BLaER1 (cell line): Measurements from ENCODE around the gene PKIB.
A peak's percentile ranks its signal among the peaks of the same experiment; 100 is the strongest.
"Not testable (repeated sequence)": the region's sequence is repeated elsewhere in the genome, so short reads cannot be mapped to it uniquely, and the experiment has no call there.

Source experiments
- H3K27ac ChIP-seq: shearing (Covaris generic); formaldehyde crosslinking; 2 replicates; pipeline ENCODE4 v1.8.1; 2022
- H3K27me3 ChIP-seq: shearing (Covaris generic); formaldehyde crosslinking; 2 replicates; pipeline ENCODE4 v1.8.1; 2022
- H3K36me3 ChIP-seq: shearing (Covaris generic); formaldehyde crosslinking; 2 replicates; pipeline ENCODE4 v1.8.1; 2022
- H3K4me1 ChIP-seq: shearing (Covaris generic); formaldehyde crosslinking; 2 replicates; pipeline ENCODE4 v1.8.1; 2022
- H3K4me2 ChIP-seq: shearing (Covaris generic); formaldehyde crosslinking; 2 replicates; pipeline ENCODE4 v1.8.1; 2022
- H3K4me3 ChIP-seq: shearing (Covaris generic); formaldehyde crosslinking; 2 replicates; pipeline ENCODE4 v1.8.1; 2022
- H3K9ac ChIP-seq: shearing (Covaris generic); formaldehyde crosslinking; 2 replicates; pipeline ENCODE4 v1.8.1; 2022
- H3K9me3 ChIP-seq: shearing (Covaris generic); formaldehyde crosslinking; 2 replicates; pipeline ENCODE4 v1.8.1; 2022
- H4K20me1 ChIP-seq: shearing (Covaris generic); formaldehyde crosslinking; 2 replicates; pipeline ENCODE4 v1.8.1; 2022
- Cebpa-rat ChIP-seq: shearing (Covaris generic); IDR thresholded peaks from 2 replicates; pipeline ENCODE4 v1.8.1; 2022

PKIB gene

GRCh38 chr6:122578961-122579360 is 31.2 kb upstream of the PKIB start:
- H4K20me1 ChIP-seq: no peaks in the 10 kb centered on the region
- no peak for TF ChIP-seq Cebpa-rat
- H3K9ac ChIP-seq: no peak overlapping the region
- no peak overlapping the region for H3K4me2 ChIP-seq
- H3K9me3 ChIP-seq: 0 out of 2 replicates have a peak, but pooled peaks cover 4% of the 10 kb centered on the region
- H3K27ac ChIP-seq: no peak overlapping the region
- no peaks in the 10 kb centered on the region for H3K4me1 ChIP-seq
- H3K4me3 ChIP-seq: no peak overlapping the region
- no peaks in the 10 kb centered on the region for H3K27me3 ChIP-seq
- H3K36me3 ChIP-seq: no peaks in the 10 kb centered on the region

GRCh38 chr6:122580737-122581136 is 29.5 kb upstream of the PKIB start:
- Histone ChIP-seq H3K9ac (no peak overlapping the region), H3K4me1 (no peaks in the 10 kb centered on the region), H3K9me3 (no peaks in the 10 kb centered on the region), H3K36me3 (no peaks in the 10 kb centered on the region), H3K4me3 (no peak overlapping the region), H3K27me3 (no peaks in the 10 kb centered on the region), H3K4me2 (no peak overlapping the region), H3K27ac (no peak overlapping the region), H4K20me1 (no peaks in the 10 kb centered on the region)
- no peak for TF ChIP-seq Cebpa-rat

- no peak for TF ChIP-seq Cebpa-rat
- no peaks in the 10 kb centered on the region for H3K4me1 ChIP-seq
- no peak overlapping the region for H3K27ac ChIP-seq
- no peak overlapping the region for H3K4me3 ChIP-seq
- no peaks in the 10 kb centered on the region for H3K27me3 ChIP-seq
- no peak overlapping the region for H3K9ac ChIP-seq
- no peaks in the 10 kb centered on the region for H4K20me1 ChIP-seq
- no peaks in the 10 kb centered on the region for H3K36me3 ChIP-seq
- no peak overlapping the region for H3K4me2 ChIP-seq
- no peaks in the 10 kb centered on the region for H3K9me3 ChIP-seq
Observed at GRCh38 chr6:122589115-122589514, 21.1 kb upstream of the PKIB start.

- peaks cover 23% of the 10 kb centered on the region for H3K9me3 ChIP-seq
- H3K27ac ChIP-seq, H3K9ac ChIP-seq, H3K27me3 ChIP-seq, H3K4me3 ChIP-seq, H3K4me1 ChIP-seq, H4K20me1 ChIP-seq, H3K4me2 ChIP-seq, H3K36me3 ChIP-seq: not testable (repeated sequence)
Observed at GRCh38 chr6:122598295-122598694, 11.9 kb upstream of the PKIB start.

- TF ChIP-seq Cebpa-rat: no peak
Observed at GRCh38 chr6:122604676-122605075, 5.5 kb upstream of the PKIB start.

GRCh38 chr6:122610690-122611455 is 668 bp downstream of the PKIB start:
- Histone ChIP-seq H3K4me2 (peak overlapping the region; percentile 85), H3K9ac (no peak overlapping the region), H3K9me3 (peaks cover 10% of the 10 kb centered on the region; the same call in 1 of the 2 replicates), H3K27ac (no peak overlapping the region), H3K4me3 (peak overlapping the region; percentile 63), H3K36me3 (no peaks in the 10 kb centered on the region), H3K4me1 (peaks cover 18% of the 10 kb centered on the region), H3K27me3 (peaks cover 20% of the 10 kb centered on the region), H4K20me1 (no peaks in the 10 kb centered on the region)
- TF ChIP-seq Cebpa-rat: no peak

More at GRCh38 chr6:122604676-122605075, 5.5 kb upstream of the PKIB start:
- no peaks in the 10 kb centered on the region for H4K20me1 ChIP-seq
- H3K9ac ChIP-seq: no peak overlapping the region
- H3K36me3 ChIP-seq: no peaks in the 10 kb centered on the region
- H3K9me3 ChIP-seq: no peaks in the 10 kb centered on the region
- H3K27me3 ChIP-seq: peaks cover 3% of the 10 kb centered on the region
- no peak overlapping the region for H3K27ac ChIP-seq
- no peak overlapping the region for H3K4me3 ChIP-seq
- no peak overlapping the region for H3K4me2 ChIP-seq
- H3K4me1 ChIP-seq: peaks cover 8% of the 10 kb centered on the region

GRCh38 chr6:122612838-122613237 is 2.6 kb downstream of the PKIB start:
- Histone ChIP-seq H3K9me3 (peaks cover 10% of the 10 kb centered on the region; the same call in 1 of the 2 replicates), H3K4me3 (no peak overlapping the region), H3K27ac (no peak overlapping the region), H3K36me3 (no peaks in the 10 kb centered on the region), H3K4me1 (peaks cover 10% of the 10 kb centered on the region), H3K9ac (no peak overlapping the region), H3K27me3 (peaks cover 20% of the 10 kb centered on the region), H4K20me1 (no peaks in the 10 kb centered on the region), H3K4me2 (no peak overlapping the region)
- TF ChIP-seq Cebpa-rat: peak; percentile 44; the same call in 1 of the 2 replicates

- peaks cover 20% of the 10 kb centered on the region for H3K27me3 ChIP-seq
- H3K4me1 ChIP-seq: peaks cover 10% of the 10 kb centered on the region
- no peak overlapping the region for H3K27ac ChIP-seq
- no peak overlapping the region for H3K4me3 ChIP-seq
- H3K36me3 ChIP-seq: no peaks in the 10 kb centered on the region
- H3K9me3 ChIP-seq: peaks cover 10% of the 10 kb centered on the region; the same call in 1 of the 2 replicates
- no peak overlapping the region for H3K9ac ChIP-seq
- no peak for TF ChIP-seq Cebpa-rat
- no peaks in the 10 kb centered on the region for H4K20me1 ChIP-seq
- H3K4me2 ChIP-seq: no peak overlapping the region
Observed at GRCh38 chr6:122614303-122614702, 4.1 kb downstream of the PKIB start.

GRCh38 chr6:122615409-122615808 is 5.2 kb downstream of the PKIB start:
- Histone ChIP-seq H3K9me3 (peaks cover 5% of the 10 kb centered on the region; the same call in 1 of the 2 replicates), H3K4me2 (no peak overlapping the region), H3K4me3 (no peak overlapping the region), H3K27ac (no peak overlapping the region), H3K9ac (no peak overlapping the region), H3K4me1 (peaks cover 10% of the 10 kb centered on the region), H3K36me3 (no peaks in the 10 kb centered on the region), H4K20me1 (no peaks in the 10 kb centered on the region), H3K27me3 (peaks cover 9% of the 10 kb centered on the region)
- TF ChIP-seq Cebpa-rat: no peak

- H4K20me1 ChIP-seq: no peaks in the 10 kb centered on the region
- no peak for TF ChIP-seq Cebpa-rat
- H3K36me3 ChIP-seq: no peaks in the 10 kb centered on the region
- no peaks in the 10 kb centered on the region; the same call in 1 of the 2 replicates for H3K27me3 ChIP-seq
- no peak overlapping the region for H3K27ac ChIP-seq
- no peak overlapping the region for H3K4me2 ChIP-seq
- H3K9ac ChIP-seq: no peak overlapping the region
- no peaks in the 10 kb centered on the region for H3K9me3 ChIP-seq
- H3K4me3 ChIP-seq: no peak overlapping the region
- no peaks in the 10 kb centered on the region for H3K4me1 ChIP-seq
Observed at GRCh38 chr6:122616877-122617276, 6.7 kb downstream of the PKIB start.

GRCh38 chr6:122619309-122619708 is 9.1 kb downstream of the PKIB start:
- H3K4me1 ChIP-seq: no peaks in the 10 kb centered on the region
- H3K4me2 ChIP-seq: no peak overlapping the region
- no peak overlapping the region for H3K27ac ChIP-seq
- H3K9ac ChIP-seq: no peak overlapping the region
- no peak overlapping the region for H3K4me3 ChIP-seq
- H3K9me3 ChIP-seq: no peaks in the 10 kb centered on the region
- H3K27me3 ChIP-seq: no peaks in the 10 kb centered on the region
- no peak for TF ChIP-seq Cebpa-rat
- no peaks in the 10 kb centered on the region for H3K36me3 ChIP-seq
- H4K20me1 ChIP-seq: no peaks in the 10 kb centered on the region
